Measurements from ENCODE around the gene KLHL17. TPM values are rescaled to one million over a fixed set of nuclear protein-coding genes. Genes with fewer than 3 reads are reported as not detected.

KLHL17 gene
- total and polyA plus RNA-seq, 9 of the 15 experiments (the other 6 are each of a cell fraction or from before 2014, with no cell fraction given), result 0.14 to 84.8 (median 13.0) TPM

GRCh38 chr1:978069-978834 lies 17.9 kb downstream of the KLHL17 start (continued):
- TF ChIP-seq ATF2 (CRISPR knock-in tag; IDR thresholded peaks at IDR 0.05) (no peak), SMARCC2 (IDR thresholded peaks at IDR 0.05; ENCODE audit: low read depth) (no peak), NEUROD1 (IDR thresholded peaks at IDR 0.05; ENCODE audit: borderline replicate concordance, low read depth, low read length, partially characterized antibody) (no peak), RBM22 (IDR thresholded peaks at IDR 0.05; ENCODE audit: low read depth, low read length, poor library complexity, severe bottlenecking) (no peak), GATAD2A (IDR thresholded peaks at IDR 0.05) (0 out of 2 replicates have a peak, but pooled peaks have one; percentile 14), ZNF124 (CRISPR knock-in tag; IDR thresholded peaks at IDR 0.05) (no peak), ZNF232 (CRISPR knock-in tag; IDR thresholded peaks at IDR 0.05) (no peak), CREB3L1 (IDR thresholded peaks at IDR 0.05; ENCODE audit: borderline replicate concordance, low read depth) (no peak), KAT7 (CRISPR knock-in tag; IDR thresholded peaks at IDR 0.05; ENCODE audit: borderline replicate concordance) (no peak), TAF7 (tag; IDR thresholded peaks at IDR 0.05) (no peak), TRIM24 (IDR thresholded peaks at IDR 0.05) (no peak), ZNF511 (CRISPR knock-in tag; IDR thresholded peaks at IDR 0.05) (no peak), TRIM28 (IDR thresholded peaks at IDR 0.05) (no peak), GTF3C2 (IDR thresholded peaks at IDR 0.05; ENCODE audit: borderline replicate concordance, extremely low read depth, insufficient read length) (no peak), THRAP3 (IDR thresholded peaks at IDR 0.05; ENCODE audit: borderline replicate concordance) (no peak)
- TF ChIP-seq, protein P1, sequence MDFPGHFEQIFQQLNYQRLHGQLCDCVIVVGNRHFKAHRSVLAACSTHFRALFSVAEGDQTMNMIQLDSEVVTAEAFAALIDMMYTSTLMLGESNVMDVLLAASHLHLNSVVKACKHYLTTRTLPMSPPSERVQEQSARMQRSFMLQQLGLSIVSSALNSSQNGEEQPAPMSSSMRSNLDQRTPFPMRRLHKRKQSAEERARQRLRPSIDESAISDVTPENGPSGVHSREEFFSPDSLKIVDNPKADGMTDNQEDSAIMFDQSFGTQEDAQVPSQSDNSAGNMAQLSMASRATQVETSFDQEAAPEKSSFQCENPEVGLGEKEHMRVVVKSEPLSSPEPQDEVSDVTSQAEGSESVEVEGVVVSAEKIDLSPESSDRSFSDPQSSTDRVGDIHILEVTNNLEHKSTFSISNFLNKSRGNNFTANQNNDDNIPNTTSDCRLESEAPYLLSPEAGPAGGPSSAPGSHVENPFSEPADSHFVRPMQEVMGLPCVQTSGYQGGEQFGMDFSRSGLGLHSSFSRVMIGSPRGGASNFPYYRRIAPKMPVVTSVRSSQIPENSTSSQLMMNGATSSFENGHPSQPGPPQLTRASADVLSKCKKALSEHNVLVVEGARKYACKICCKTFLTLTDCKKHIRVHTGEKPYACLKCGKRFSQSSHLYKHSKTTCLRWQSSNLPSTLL (IDR thresholded peaks at IDR 0.05), result no peak
- TF ChIP-seq, protein P2, sequence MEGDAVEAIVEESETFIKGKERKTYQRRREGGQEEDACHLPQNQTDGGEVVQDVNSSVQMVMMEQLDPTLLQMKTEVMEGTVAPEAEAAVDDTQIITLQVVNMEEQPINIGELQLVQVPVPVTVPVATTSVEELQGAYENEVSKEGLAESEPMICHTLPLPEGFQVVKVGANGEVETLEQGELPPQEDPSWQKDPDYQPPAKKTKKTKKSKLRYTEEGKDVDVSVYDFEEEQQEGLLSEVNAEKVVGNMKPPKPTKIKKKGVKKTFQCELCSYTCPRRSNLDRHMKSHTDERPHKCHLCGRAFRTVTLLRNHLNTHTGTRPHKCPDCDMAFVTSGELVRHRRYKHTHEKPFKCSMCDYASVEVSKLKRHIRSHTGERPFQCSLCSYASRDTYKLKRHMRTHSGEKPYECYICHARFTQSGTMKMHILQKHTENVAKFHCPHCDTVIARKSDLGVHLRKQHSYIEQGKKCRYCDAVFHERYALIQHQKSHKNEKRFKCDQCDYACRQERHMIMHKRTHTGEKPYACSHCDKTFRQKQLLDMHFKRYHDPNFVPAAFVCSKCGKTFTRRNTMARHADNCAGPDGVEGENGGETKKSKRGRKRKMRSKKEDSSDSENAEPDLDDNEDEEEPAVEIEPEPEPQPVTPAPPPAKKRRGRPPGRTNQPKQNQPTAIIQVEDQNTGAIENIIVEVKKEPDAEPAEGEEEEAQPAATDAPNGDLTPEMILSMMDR (IDR thresholded peaks at IDR 0.05 in 2 of 3, conservative IDR thresholded peaks at IDR 0.05 in 1 of 3; ENCODE audit: insufficient read depth in 2 of 3, low read depth in 1 of 3, low read length in 3 of 3), result no peak
